Vagina (tissue), 2 donors: ENCODE results near the gene SCYL2.

ENCODE experiments used
- POLR2A ChIP-seq, 2 donors: fragments of 450-650 bp; IDR thresholded peaks; one replicate each; pipeline ENCODE4 v1.6.1; 2017; ENCODE audit warnings: antibody characterized with exemption in 2 of 2, mild to moderate bottlenecking in 2 of 2, moderate library complexity in 2 of 2
- POLR2AphosphoS5 ChIP-seq, 2 donors: sonication (generic); formaldehyde crosslinking; IDR thresholded peaks; one replicate each; pipeline ENCODE4 v1.9.0; 2017; ENCODE audit warnings: antibody characterized with exemption in 2 of 2, mild to moderate bottlenecking in 2 of 2, low read depth in 1 of 2; ENCODE audit not compliant: insufficient read depth in 1 of 2
- TF ChIP-seq, protein P1 (sequence below), 3 experiments: fragments of 450-650 bp in 2 of 3; fragments of 200-600 bp in 1 of 3; sonication (generic) in 1 of 3; IDR thresholded peaks; one replicate each; pipeline ENCODE4 v1.5.1; 2017 to 2019; ENCODE audit warnings: antibody characterized with exemption in 3 of 3, mild to moderate bottlenecking in 2 of 3, moderate library complexity in 2 of 3

DNA sequence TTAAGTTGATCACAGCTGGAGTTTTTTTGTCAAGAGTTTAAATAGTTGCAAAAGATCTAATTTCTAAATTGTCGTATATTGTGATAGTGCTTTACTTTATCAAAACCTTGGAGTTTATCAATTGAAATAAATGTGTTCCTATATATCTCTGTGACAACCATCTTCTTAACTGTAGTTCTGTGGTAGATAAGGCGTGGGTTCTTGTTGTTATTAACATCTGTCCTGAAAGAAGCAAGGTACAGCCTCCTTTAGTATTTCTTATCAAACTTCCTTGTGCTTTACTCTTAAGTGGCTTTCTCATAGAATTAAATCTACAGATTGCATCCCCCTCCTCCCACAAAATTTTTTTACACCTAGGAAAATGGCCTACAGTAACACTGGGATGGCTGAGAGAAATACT lies 7.3 kb downstream of the SCYL2 start:
- TF ChIP-seq, protein P1, sequence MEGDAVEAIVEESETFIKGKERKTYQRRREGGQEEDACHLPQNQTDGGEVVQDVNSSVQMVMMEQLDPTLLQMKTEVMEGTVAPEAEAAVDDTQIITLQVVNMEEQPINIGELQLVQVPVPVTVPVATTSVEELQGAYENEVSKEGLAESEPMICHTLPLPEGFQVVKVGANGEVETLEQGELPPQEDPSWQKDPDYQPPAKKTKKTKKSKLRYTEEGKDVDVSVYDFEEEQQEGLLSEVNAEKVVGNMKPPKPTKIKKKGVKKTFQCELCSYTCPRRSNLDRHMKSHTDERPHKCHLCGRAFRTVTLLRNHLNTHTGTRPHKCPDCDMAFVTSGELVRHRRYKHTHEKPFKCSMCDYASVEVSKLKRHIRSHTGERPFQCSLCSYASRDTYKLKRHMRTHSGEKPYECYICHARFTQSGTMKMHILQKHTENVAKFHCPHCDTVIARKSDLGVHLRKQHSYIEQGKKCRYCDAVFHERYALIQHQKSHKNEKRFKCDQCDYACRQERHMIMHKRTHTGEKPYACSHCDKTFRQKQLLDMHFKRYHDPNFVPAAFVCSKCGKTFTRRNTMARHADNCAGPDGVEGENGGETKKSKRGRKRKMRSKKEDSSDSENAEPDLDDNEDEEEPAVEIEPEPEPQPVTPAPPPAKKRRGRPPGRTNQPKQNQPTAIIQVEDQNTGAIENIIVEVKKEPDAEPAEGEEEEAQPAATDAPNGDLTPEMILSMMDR (IDR thresholded peaks at IDR 0.05) = no peak
- TF ChIP-seq POLR2A (IDR thresholded peaks at IDR 0.05) (no peak), POLR2AphosphoS5 (IDR thresholded peaks at IDR 0.05; ENCODE audit: insufficient read depth in 1 of 2, low read depth in 1 of 2) (no peak)
